Activated CD8-positive, alpha-beta memory T cell treated with anti-CD3 and anti-CD28 coated beads, Interleukin-2, amount 50 U/mL, for 1 hour (primary cell): Measurements from ENCODE around the gene ACOT2.

Source experiments
- DNase-seq: peaks from one replicate; pipeline ENCODE4 v3.0.0-alpha.2; 2020; ENCODE audit errors: extremely low read depth

ACOT2 gene

GRCh38 chr14:73613419-73613963, 44.5 kb downstream of the ACOT2 start:
- DNase-seq: no peak

- DNase-seq: no peak
Measured at GRCh38 chr14:73616831-73617230, 47.8 kb downstream of the ACOT2 start.

- DNase-seq: no peak
Measured at GRCh38 chr14:73619524-73619923, 50.5 kb downstream of the ACOT2 start.

DNA sequence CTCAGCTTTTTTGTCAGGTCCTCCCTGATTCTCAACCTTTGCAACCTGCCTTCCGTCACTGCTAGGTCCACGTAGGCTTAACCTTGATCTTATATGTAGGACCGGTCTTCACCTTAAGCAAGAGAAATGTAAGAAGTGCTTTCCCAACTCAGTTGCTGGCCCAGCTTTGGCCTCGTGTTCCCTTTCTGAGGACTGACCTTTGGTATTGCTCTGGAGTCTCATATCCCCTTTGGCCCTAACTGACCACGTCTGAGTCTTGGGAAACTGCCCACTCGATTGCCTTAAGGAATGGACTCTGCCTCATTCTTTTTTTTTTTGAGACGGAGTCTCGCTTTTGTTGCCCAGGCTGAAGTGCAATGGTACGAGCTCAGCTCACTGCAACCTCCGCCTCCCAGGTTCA, 51.3 kb downstream of the ACOT2 start:
- no peak for DNase-seq

GRCh38 chr14:73623504-73624054, 54.6 kb downstream of the ACOT2 start:
- DNase-seq: no peak
